Skeletal muscle tissue (tissue), 4 donors: ENCODE data around the gene NT5C1A. TPM values are rescaled to one million over a fixed set of nuclear protein-coding genes. Genes with fewer than 3 reads are reported as not detected.

Experiments used
- H3K27ac ChIP-seq: one replicate; pipeline ENCODE4 v1.7.0; 2013; ENCODE audit warnings: mild to moderate bottlenecking, low read depth, low read length, inconsistent platforms
- H3K27me3 ChIP-seq, 3 donors: one replicate each; pipeline ENCODE4 v1.7.0; 2013; ENCODE audit warnings: low read length in 3 of 3; ENCODE audit not compliant: control insufficient read depth in 3 of 3, insufficient read depth in 3 of 3
- H3K36me3 ChIP-seq, 3 donors: one replicate each; pipeline ENCODE4 v1.7.0; 2013; ENCODE audit warnings: low read length in 3 of 3; ENCODE audit not compliant: control insufficient read depth in 3 of 3, insufficient read depth in 3 of 3
- H3K4me1 ChIP-seq, 3 donors: one replicate each; pipeline ENCODE4 v1.7.0; 2013; ENCODE audit warnings: low read length in 3 of 3, mild to moderate bottlenecking in 3 of 3; ENCODE audit not compliant: control insufficient read depth in 3 of 3, insufficient read depth in 3 of 3
- H3K4me3 ChIP-seq, 3 donors: one replicate each; pipeline ENCODE4 v1.7.0; 2013; ENCODE audit warnings: low read length in 3 of 3
- H3K9ac ChIP-seq, 3 donors: one replicate each; pipeline ENCODE4 v1.7.0; 2013; ENCODE audit warnings: low read length in 3 of 3, mild to moderate bottlenecking in 3 of 3, moderate library complexity in 2 of 3, low read depth in 1 of 3
- H3K9me3 ChIP-seq, 3 donors: one replicate each; pipeline ENCODE4 v1.7.0; 2013; ENCODE audit warnings: low read length in 3 of 3; ENCODE audit not compliant: control insufficient read depth in 3 of 3
- total RNA-seq: library from RNA; depleted of rRNA; stranded (reverse); fragments of >200 nt; gene quantifications from one replicate; pipeline ENCODE4 v1.2.3, GENCODE V29; 2014
- donor health status: Osteomylitis.

NT5C1A gene
- total RNA-seq, 1 donor from 2014 or later = 11.0 TPM

GRCh38 chr1:39690794-39691382, 19.0 kb upstream of the NT5C1A start:
- H3K9me3 ChIP-seq = no peaks in the 10 kb centered on the region
- peak overlapping the region in 1 of 3 donors; percentile 25 for H3K9ac ChIP-seq
- no peak overlapping the region for H3K27ac ChIP-seq
- peaks cover 19 to 32% (median 24%) of the 10 kb centered on the region in 3 donors for H3K27me3 ChIP-seq
- H3K4me1 ChIP-seq = peaks cover 34 to 38% (median 37%) of the 10 kb centered on the region in 3 donors
- H3K4me3 ChIP-seq = peak overlapping the region in 2 of 3 donors; percentile 58 to 70
- H3K36me3 ChIP-seq = no peaks in the 10 kb centered on the region

- Histone ChIP-seq H3K36me3 (no peaks in the 10 kb centered on the region), H3K9ac (no peak overlapping the region), H3K27ac (no peak overlapping the region), H3K27me3 (peaks cover 19 to 32% (median 24%) of the 10 kb centered on the region in 3 donors), H3K9me3 (no peaks in the 10 kb centered on the region), H3K4me3 (no peak overlapping the region), H3K4me1 (peaks cover 30 to 34% (median 33%) of the 10 kb centered on the region in 3 donors)
Observed at GRCh38 chr1:39690225-39690624, 18.3 kb upstream of the NT5C1A start.

GRCh38 chr1:39689635-39690034, 17.7 kb upstream of the NT5C1A start:
- Histone ChIP-seq H3K9me3 (no peaks in the 10 kb centered on the region), H3K27me3 (peaks cover 21 to 34% (median 26%) of the 10 kb centered on the region in 3 donors), H3K4me3 (no peak overlapping the region), H3K36me3 (no peaks in the 10 kb centered on the region), H3K9ac (no peak overlapping the region), H3K27ac (no peak overlapping the region), H3K4me1 (peaks cover 25 to 29% (median 27%) of the 10 kb centered on the region in 3 donors)

- no peak overlapping the region for H3K4me3 ChIP-seq
- no peaks in the 10 kb centered on the region for H3K36me3 ChIP-seq
- peaks cover 25 to 36% (median 30%) of the 10 kb centered on the region in 3 donors for H3K27me3 ChIP-seq
- H3K27ac ChIP-seq = no peak overlapping the region
- peaks cover 21 to 25% (median 23%) of the 10 kb centered on the region in 3 donors for H3K4me1 ChIP-seq
- no peaks in the 10 kb centered on the region for H3K9me3 ChIP-seq
- no peak overlapping the region for H3K9ac ChIP-seq
Observed at GRCh38 chr1:39689214-39689613, 17.3 kb upstream of the NT5C1A start.

- no peaks in the 10 kb centered on the region for H3K36me3 ChIP-seq
- no peaks in the 10 kb centered on the region for H3K9me3 ChIP-seq
- H3K4me1 ChIP-seq = peaks cover 18 to 22% (median 21%) of the 10 kb centered on the region in 3 donors
- H3K4me3 ChIP-seq = no peak overlapping the region
- H3K27me3 ChIP-seq = peaks cover 27 to 38% (median 30%) of the 10 kb centered on the region in 3 donors
- H3K27ac ChIP-seq = no peak overlapping the region
- no peak overlapping the region for H3K9ac ChIP-seq
Observed at GRCh38 chr1:39688706-39689105, 16.8 kb upstream of the NT5C1A start.

GRCh38 chr1:39687243-39687642, 15.3 kb upstream of the NT5C1A start:
- H3K9ac ChIP-seq = no peak overlapping the region
- peaks cover 30 to 37% (median 37%) of the 10 kb centered on the region in 3 donors for H3K27me3 ChIP-seq
- H3K27ac ChIP-seq = no peak overlapping the region

GRCh38 chr1:39685071-39685470, 13.2 kb upstream of the NT5C1A start:
- no peak overlapping the region for H3K27ac ChIP-seq
- H3K27me3 ChIP-seq = peaks cover 17 to 36% (median 36%) of the 10 kb centered on the region in 3 donors
- H3K9ac ChIP-seq = no peak overlapping the region
- no peaks in the 10 kb centered on the region for H3K36me3 ChIP-seq
- no peaks in the 10 kb centered on the region for H3K4me1 ChIP-seq
- H3K9me3 ChIP-seq = no peaks in the 10 kb centered on the region
- H3K4me3 ChIP-seq = no peak overlapping the region

More at GRCh38 chr1:39687243-39687642, 15.3 kb upstream of the NT5C1A start:
- H3K36me3 ChIP-seq = no peaks in the 10 kb centered on the region
- no peaks in the 10 kb centered on the region for H3K9me3 ChIP-seq
- peaks cover 12 to 16% (median 15%) of the 10 kb centered on the region in 3 donors for H3K4me1 ChIP-seq
- H3K4me3 ChIP-seq = no peak overlapping the region

- Histone ChIP-seq H3K4me1 (no peaks in the 10 kb centered on the region), H3K9me3 (no peaks in the 10 kb centered on the region), H3K4me3 (no peak overlapping the region), H3K27ac (no peak overlapping the region), H3K9ac (no peak overlapping the region), H3K27me3 (peaks cover 17 to 35% (median 33%) of the 10 kb centered on the region in 3 donors), H3K36me3 (no peaks in the 10 kb centered on the region)
Observed at GRCh38 chr1:39684313-39684664, 12.4 kb upstream of the NT5C1A start.

- no peaks in the 10 kb centered on the region for H3K36me3 ChIP-seq
- peak overlapping the region in 1 of 3 donors; percentile 3 for H3K9ac ChIP-seq
- H3K4me1 ChIP-seq = no peaks in the 10 kb centered on the region
- no peaks in the 10 kb centered on the region for H3K9me3 ChIP-seq
- H3K4me3 ChIP-seq = no peak overlapping the region
- no peak overlapping the region for H3K27ac ChIP-seq
- peaks cover 17 to 33% (median 32%) of the 10 kb centered on the region in 3 donors for H3K27me3 ChIP-seq
Observed at GRCh38 chr1:39683591-39684312, 11.8 kb upstream of the NT5C1A start.

GRCh38 chr1:39681999-39682398, 10.1 kb upstream of the NT5C1A start:
- no peak overlapping the region for H3K27ac ChIP-seq
- peaks cover 10 to 29% (median 26%) of the 10 kb centered on the region in 3 donors for H3K27me3 ChIP-seq

More at GRCh38 chr1:39681999-39682398, 10.1 kb upstream of the NT5C1A start:
- no peaks in the 10 kb centered on the region for H3K36me3 ChIP-seq
- peaks cover 0 to 5% (median 4%) of the 10 kb centered on the region in 3 donors for H3K4me1 ChIP-seq
- no peak overlapping the region for H3K9ac ChIP-seq
- H3K9me3 ChIP-seq = no peaks in the 10 kb centered on the region
- H3K4me3 ChIP-seq = no peak overlapping the region
